GM23338 (cell line): ENCODE data around the gene FAF1.

Source experiments
- NANOG ChIP-seq: IDR thresholded peaks from 2 replicates; pipeline ENCODE4 v1.6.1; 2016; ENCODE audit warnings: antibody characterized with exemption, borderline replicate concordance
- TF ChIP-seq, protein P1 (sequence below), 2 experiments: fragments of 200-600 bp in 1 of 2; sonication (generic) in 1 of 2; conservative IDR thresholded peaks; 2 replicates each; pipeline versions ENCODE4 v1.5.1 to v1.6.1; 2016 to 2017; ENCODE audit warnings: antibody characterized with exemption in 2 of 2, low read depth in 2 of 2, mild to moderate bottlenecking in 2 of 2, moderate library complexity in 1 of 2

DNA sequence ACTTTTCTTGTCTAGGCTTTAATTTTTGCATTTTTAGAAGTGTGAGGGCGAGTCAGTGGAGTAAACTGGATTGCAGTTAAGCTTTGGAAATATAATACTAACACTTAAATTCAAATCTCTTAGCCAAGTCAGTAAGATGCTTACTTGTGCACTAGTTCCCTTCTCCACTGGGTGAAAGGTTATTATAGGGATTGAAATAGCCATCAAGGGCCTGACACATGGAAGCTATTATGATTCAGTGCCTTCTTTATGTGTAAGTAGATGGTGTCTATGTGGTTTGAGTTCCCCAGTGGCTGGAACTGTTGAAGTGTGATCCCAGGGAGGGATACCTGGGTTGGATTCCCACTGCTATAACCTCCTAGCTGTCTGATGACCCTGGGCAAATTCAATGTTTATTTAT, 512.1 kb downstream of the FAF1 start:
- TF ChIP-seq, protein P1, sequence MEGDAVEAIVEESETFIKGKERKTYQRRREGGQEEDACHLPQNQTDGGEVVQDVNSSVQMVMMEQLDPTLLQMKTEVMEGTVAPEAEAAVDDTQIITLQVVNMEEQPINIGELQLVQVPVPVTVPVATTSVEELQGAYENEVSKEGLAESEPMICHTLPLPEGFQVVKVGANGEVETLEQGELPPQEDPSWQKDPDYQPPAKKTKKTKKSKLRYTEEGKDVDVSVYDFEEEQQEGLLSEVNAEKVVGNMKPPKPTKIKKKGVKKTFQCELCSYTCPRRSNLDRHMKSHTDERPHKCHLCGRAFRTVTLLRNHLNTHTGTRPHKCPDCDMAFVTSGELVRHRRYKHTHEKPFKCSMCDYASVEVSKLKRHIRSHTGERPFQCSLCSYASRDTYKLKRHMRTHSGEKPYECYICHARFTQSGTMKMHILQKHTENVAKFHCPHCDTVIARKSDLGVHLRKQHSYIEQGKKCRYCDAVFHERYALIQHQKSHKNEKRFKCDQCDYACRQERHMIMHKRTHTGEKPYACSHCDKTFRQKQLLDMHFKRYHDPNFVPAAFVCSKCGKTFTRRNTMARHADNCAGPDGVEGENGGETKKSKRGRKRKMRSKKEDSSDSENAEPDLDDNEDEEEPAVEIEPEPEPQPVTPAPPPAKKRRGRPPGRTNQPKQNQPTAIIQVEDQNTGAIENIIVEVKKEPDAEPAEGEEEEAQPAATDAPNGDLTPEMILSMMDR (conservative IDR thresholded peaks at IDR 0.05; ENCODE audit: low read depth in 2 of 2), result no peak
- TF ChIP-seq NANOG, result no peak
